Measurements from ENCODE around the gene NOM1. TPM values are rescaled to one million over a fixed set of nuclear protein-coding genes. Genes with fewer than 3 reads are reported as not detected.
"Not testable (repeated sequence)": the region's sequence is repeated elsewhere in the genome, so short reads cannot be mapped to it uniquely, and the experiment has no call there.

NOM1 gene
- polyA plus RNA-seq, 1 experiment = 10.4 TPM

GRCh38 chr7:156907656-156908055 lies 41.9 kb upstream of the NOM1 start:
- Histone ChIP-seq H3K4me3 (ENCODE audit: low read depth, low read length) (no peak overlapping the region), H3K27ac (ENCODE audit: low read depth, low read length) (no peak overlapping the region), H3K27me3 (ENCODE audit: control insufficient read depth, insufficient read depth, low read length) (no peaks in the 10 kb centered on the region), H3K9me3 (ENCODE audit: control insufficient read depth, insufficient read depth, low read length) (no peaks in the 10 kb centered on the region)
- CTCF ChIA-PET = no interaction called here
- POLR2A ChIA-PET = interaction anchor here (0.7 kb wide), 2 partner anchors 14 to 1059 kb away, joined by 3 to 5 read pairs; no protein-coding TSS in a partner anchor
- no peak for DNase-seq (ENCODE audit: low read depth, low spot score)
- no peak for TF ChIP-seq CTCF (IDR thresholded peaks at IDR 0.05; ENCODE audit: low read depth, low read length)

GRCh38 chr7:156909574-156910252 lies 39.8 kb upstream of the NOM1 start:
- POLR2A ChIA-PET; CTCF ChIA-PET; DNase-seq (ENCODE audit: low read depth, low spot score); H3K27me3 ChIP-seq (ENCODE audit: control insufficient read depth, insufficient read depth, low read length); H3K27ac ChIP-seq (ENCODE audit: low read depth, low read length); H3K9me3 ChIP-seq (ENCODE audit: control insufficient read depth, insufficient read depth, low read length); H3K4me3 ChIP-seq (ENCODE audit: low read depth, low read length): not testable (repeated sequence)

- no peak for DNase-seq (ENCODE audit: low read depth, low spot score)
- Histone ChIP-seq H3K27me3 (ENCODE audit: control insufficient read depth, insufficient read depth, low read length) (no peaks in the 10 kb centered on the region), H3K4me3 (ENCODE audit: low read depth, low read length) (no peak overlapping the region), H3K9me3 (ENCODE audit: control insufficient read depth, insufficient read depth, low read length) (no peaks in the 10 kb centered on the region; the same call in 1 of the 2 replicates), H3K27ac (ENCODE audit: low read depth, low read length) (no peak overlapping the region)
- POLR2A ChIA-PET = no interaction called here
- no peak for TF ChIP-seq CTCF (IDR thresholded peaks at IDR 0.05; ENCODE audit: low read depth, low read length)
- CTCF ChIA-PET = no interaction called here
Measured at GRCh38 chr7:156918635-156919034, 30.9 kb upstream of the NOM1 start.

GRCh38 chr7:156919132-156919713 lies 30.3 kb upstream of the NOM1 start:
- TF ChIP-seq CTCF (IDR thresholded peaks at IDR 0.05; ENCODE audit: low read depth, low read length) = no peak
- ChIA-PET POLR2A (no interaction called here), CTCF (no interaction called here)
- no peaks in the 10 kb centered on the region; the same call in 1 of the 2 replicates for H3K9me3 ChIP-seq (ENCODE audit: control insufficient read depth, insufficient read depth, low read length)
- no peak overlapping the region for H3K4me3 ChIP-seq (ENCODE audit: low read depth, low read length)
- DNase-seq (ENCODE audit: low read depth, low spot score) = no peak
- H3K27me3 ChIP-seq (ENCODE audit: control insufficient read depth, insufficient read depth, low read length) = no peaks in the 10 kb centered on the region
- no peak overlapping the region for H3K27ac ChIP-seq (ENCODE audit: low read depth, low read length)

GRCh38 chr7:156920076-156920475 lies 29.4 kb upstream of the NOM1 start:
- ChIA-PET POLR2A (no interaction called here), CTCF (interaction anchor here (1.1 kb wide), 1 partner anchor 30 kb away, joined by 3 read pairs; no protein-coding TSS in a partner anchor)
- no peak for TF ChIP-seq CTCF (IDR thresholded peaks at IDR 0.05; ENCODE audit: low read depth, low read length)

GRCh38 chr7:156920487-156921373 lies 28.8 kb upstream of the NOM1 start:
- POLR2A ChIA-PET; H3K9me3 ChIP-seq (ENCODE audit: control insufficient read depth, insufficient read depth, low read length); H3K4me3 ChIP-seq (ENCODE audit: low read depth, low read length); DNase-seq (ENCODE audit: low read depth, low spot score); H3K27me3 ChIP-seq (ENCODE audit: control insufficient read depth, insufficient read depth, low read length); H3K27ac ChIP-seq (ENCODE audit: low read depth, low read length): not testable (repeated sequence)
- CTCF ChIA-PET = interaction anchor here (1.1 kb wide), 1 partner anchor 29 kb away, joined by 3 read pairs; no protein-coding TSS in a partner anchor

More at GRCh38 chr7:156920076-156920475, 29.4 kb upstream of the NOM1 start:
- Histone ChIP-seq H3K4me3 (ENCODE audit: low read depth, low read length) (no peak overlapping the region), H3K27me3 (ENCODE audit: control insufficient read depth, insufficient read depth, low read length) (no peaks in the 10 kb centered on the region), H3K27ac (ENCODE audit: low read depth, low read length) (no peak overlapping the region), H3K9me3 (ENCODE audit: control insufficient read depth, insufficient read depth, low read length) (no peaks in the 10 kb centered on the region; the same call in 1 of the 2 replicates)
- DNase-seq (ENCODE audit: low read depth, low spot score) = no peak

- CTCF ChIA-PET; POLR2A ChIA-PET; H3K27me3 ChIP-seq (ENCODE audit: control insufficient read depth, insufficient read depth, low read length): not testable (repeated sequence)
Measured at GRCh38 chr7:156922304-156922703, 27.2 kb upstream of the NOM1 start.

GRCh38 chr7:156925821-156926220 lies 23.7 kb upstream of the NOM1 start:
- H3K27me3 ChIP-seq (ENCODE audit: control insufficient read depth, insufficient read depth, low read length); H3K27ac ChIP-seq (ENCODE audit: low read depth, low read length); POLR2A ChIA-PET; H3K4me3 ChIP-seq (ENCODE audit: low read depth, low read length); DNase-seq (ENCODE audit: low read depth, low spot score); CTCF ChIA-PET; H3K9me3 ChIP-seq (ENCODE audit: control insufficient read depth, insufficient read depth, low read length): not testable (repeated sequence)

More at GRCh38 chr7:156922304-156922703, 27.2 kb upstream of the NOM1 start:
- not testable (repeated sequence) for H3K4me3 ChIP-seq (ENCODE audit: low read depth, low read length); H3K27ac ChIP-seq (ENCODE audit: low read depth, low read length); DNase-seq (ENCODE audit: low read depth, low spot score); H3K9me3 ChIP-seq (ENCODE audit: control insufficient read depth, insufficient read depth, low read length)
